ENCODE results near the gene BRIP1. TPM values are rescaled to one million over a fixed set of nuclear protein-coding genes. Genes with fewer than 3 reads are reported as not detected.

Gene BRIP1
- total and polyA plus RNA-seq, 9 of the 15 experiments (the other 6 are each of a cell fraction or from before 2014, with no cell fraction given) = 2.4 to 17.5 (median 11.2) TPM

- H3K36me3 ChIP-seq (ENCODE audit: control insufficient read depth, insufficient read depth, low read length) = peaks cover 8% of the 10 kb centered on the region; the same call in 1 of the 3 replicates
Measured at GRCh38 chr17:61709567-61709966, 153.8 kb downstream of the BRIP1 start.

More at GRCh38 chr17:61709567-61709966, 153.8 kb downstream of the BRIP1 start:
- no peaks in the 10 kb centered on the region for H3K79me2 ChIP-seq (ENCODE audit: control insufficient read depth, insufficient read depth, low read length)
- DNase-seq (ENCODE audit: extremely low read depth in 1 of 4, low spot score in 3 of 4) = no peak
- CTCF ChIA-PET (ENCODE audit: low intra/inter-chr PET ratio) = no interaction called here
- BruUV-seq (replicated peaks) = no TSS peak
- no peak for ATAC-seq
- in situ Hi-C loops (cut with MboI) (no loop called here), intact Hi-C loops (cut with micrococcal nuclease) (no loop called here)
- H3K9me1 ChIP-seq (ENCODE audit: control insufficient read depth, insufficient read depth, low read length) = no peaks in the 10 kb centered on the region
- H4K20me1 ChIP-seq (replicated peaks; ENCODE audit: control insufficient read depth, insufficient read depth, low read length) = no peaks in the 10 kb centered on the region
- no peak overlapping the region for H2AFZ ChIP-seq (ENCODE audit: low read depth, low read length)
- H3K27me3 ChIP-seq (ENCODE audit: control insufficient read depth in 2 of 2, insufficient read depth in 2 of 2, low read length in 2 of 2) = no peaks in the 10 kb centered on the region
- no peak overlapping the region for H3K4me3 ChIP-seq
- H3K4me2 ChIP-seq (ENCODE audit: insufficient read depth, low read length) = no peak overlapping the region
- no peaks in the 10 kb centered on the region for H3K4me1 ChIP-seq (replicated peaks in 1 of 2; ENCODE audit: control insufficient read depth in 2 of 2, insufficient read depth in 2 of 2, low read length in 2 of 2)
- no peaks in the 10 kb centered on the region for H3K9me3 ChIP-seq (replicated peaks; ENCODE audit: control insufficient read depth, insufficient read depth, low read depth, low read length)
- POLR2A ChIA-PET = no interaction called here
- TF ChIP-seq ZBTB11 (CRISPR knock-in tag; IDR thresholded peaks at IDR 0.05) (peak in 1 of 3 experiments; percentile 94; a peak in 2 of 6 replicates), EWSR1 (IDR thresholded peaks at IDR 0.05; ENCODE audit: borderline replicate concordance, low read depth, partially characterized antibody) (peak; percentile 78), ZFP1 (CRISPR knock-in tag; IDR thresholded peaks at IDR 0.05) (no peak)
- H3K9ac ChIP-seq (ENCODE audit: insufficient read depth in 1 of 2, low read depth in 2 of 2, low read length in 2 of 2) = no peak overlapping the region
- no peak overlapping the region for H3K27ac ChIP-seq (ENCODE audit: extremely low read depth, low read depth, low read length)
- FAIRE-seq = no peak
- 93% methylated on average over 1 of the region's 1 CpG for WGBS (ENCODE audit: insufficient coverage, low coverage, missing lambda C conversion rate)
